ENCODE results near the gene UGT2B7.
"Not testable (repeated sequence)": the region's sequence is repeated elsewhere in the genome, so short reads cannot be mapped to it uniquely, and the experiment has no call there.

UGT2B7 gene

DNA sequence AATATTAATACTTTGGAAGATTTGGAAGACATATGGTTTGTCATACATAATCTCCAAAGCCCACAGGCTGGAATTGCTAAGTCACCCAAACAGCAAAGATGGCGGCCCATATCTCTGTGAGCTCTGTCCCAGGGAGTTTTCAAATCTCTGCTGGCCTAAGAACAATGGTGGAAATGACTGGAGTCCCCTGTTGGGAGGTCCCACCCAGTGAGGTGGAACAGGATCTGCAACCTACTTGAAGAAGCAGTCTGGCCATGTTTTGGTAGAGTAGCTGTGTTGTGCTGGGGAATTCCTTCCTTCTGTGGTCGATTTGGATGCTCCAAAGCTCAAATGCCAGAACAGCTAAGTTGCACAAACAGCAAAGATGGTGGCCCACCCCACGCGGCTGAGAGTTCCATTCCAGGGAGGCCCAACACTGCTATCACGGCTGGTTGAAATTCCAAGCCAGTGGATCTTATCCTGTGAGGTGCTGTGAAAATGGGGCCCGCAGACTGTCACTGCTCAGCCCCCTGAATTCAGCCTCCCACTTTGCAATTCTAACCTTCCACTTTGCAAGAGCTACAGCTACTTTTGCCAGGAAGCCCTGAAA is 3.2 kb upstream of the UGT2B7 start:
- Histone ChIP-seq H3K9me3 (ENCODE audit: control insufficient read depth, insufficient read depth, low read length) (no peaks in the 10 kb centered on the region), H3K4me1 (ENCODE audit: control insufficient read depth, insufficient read depth, low read length) (no peaks in the 10 kb centered on the region), H3K36me3 (ENCODE audit: control insufficient read depth, insufficient read depth, low read length) (no peaks in the 10 kb centered on the region), H3K9ac (ENCODE audit: low read depth, low read length) (no peak overlapping the region), H3K27me3 (ENCODE audit: control insufficient read depth, insufficient read depth, low read length) (no peaks in the 10 kb centered on the region), H3K4me3 (ENCODE audit: low read depth, low read length) (no peak overlapping the region)

DNA sequence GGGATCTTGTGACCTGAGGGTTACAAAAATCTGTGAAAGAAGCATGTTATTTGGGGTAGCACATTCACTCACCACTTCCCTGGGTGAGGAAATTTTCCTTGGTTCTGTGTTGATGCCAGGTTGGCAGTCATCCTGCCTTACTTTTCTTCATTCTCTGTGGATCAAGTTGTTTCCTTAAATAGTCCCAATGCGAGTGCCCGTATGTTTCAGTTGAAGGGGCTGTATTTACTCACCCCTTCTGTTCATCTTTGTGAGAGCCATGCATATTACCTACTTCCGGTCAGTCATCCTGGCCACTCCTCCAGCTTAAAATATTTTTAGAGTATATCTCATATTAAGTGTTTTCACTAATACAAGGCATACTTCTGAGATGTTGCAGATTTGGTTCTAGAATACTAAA is 2.6 kb upstream of the UGT2B7 start:
- Histone ChIP-seq H3K36me3 (ENCODE audit: control insufficient read depth, insufficient read depth, low read length) (no peaks in the 10 kb centered on the region), H3K9me3 (ENCODE audit: control insufficient read depth, insufficient read depth, low read length) (no peaks in the 10 kb centered on the region), H3K9ac (ENCODE audit: low read depth, low read length) (no peak overlapping the region), H3K4me3 (ENCODE audit: low read depth, low read length) (no peak overlapping the region), H3K4me1 (ENCODE audit: control insufficient read depth, insufficient read depth, low read length) (no peaks in the 10 kb centered on the region), H3K27me3 (ENCODE audit: control insufficient read depth, insufficient read depth, low read length) (no peaks in the 10 kb centered on the region)

DNA sequence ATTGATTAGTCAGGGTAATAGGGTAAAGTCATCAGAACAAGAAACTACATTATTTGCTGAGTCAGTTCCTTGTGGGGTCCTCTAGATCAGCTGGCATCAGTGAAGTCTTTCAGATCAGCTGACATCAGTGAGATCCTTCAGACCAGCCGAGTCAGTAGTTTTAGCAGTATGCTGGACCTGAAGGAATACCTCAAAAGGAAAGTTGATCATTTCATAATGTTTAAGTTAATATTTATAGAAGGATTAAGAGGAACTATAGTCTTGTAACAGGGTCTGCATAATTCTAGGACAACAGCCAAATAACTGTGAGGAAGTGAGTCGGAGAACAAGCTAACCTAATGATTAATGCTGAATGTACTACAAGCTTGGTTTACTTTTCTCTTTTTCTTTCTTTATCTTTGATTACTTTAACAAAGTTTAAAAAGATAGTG is 958 bp upstream of the UGT2B7 start:
- Histone ChIP-seq H3K27me3 (ENCODE audit: control insufficient read depth, insufficient read depth, low read length) (no peaks in the 10 kb centered on the region), H3K4me1 (ENCODE audit: control insufficient read depth, insufficient read depth, low read length) (no peaks in the 10 kb centered on the region), H3K9me3 (ENCODE audit: control insufficient read depth, insufficient read depth, low read length) (no peaks in the 10 kb centered on the region), H3K4me3 (ENCODE audit: low read depth, low read length) (no peak overlapping the region), H3K9ac (ENCODE audit: low read depth, low read length) (no peak overlapping the region), H3K36me3 (ENCODE audit: control insufficient read depth, insufficient read depth, low read length) (no peaks in the 10 kb centered on the region)

DNA sequence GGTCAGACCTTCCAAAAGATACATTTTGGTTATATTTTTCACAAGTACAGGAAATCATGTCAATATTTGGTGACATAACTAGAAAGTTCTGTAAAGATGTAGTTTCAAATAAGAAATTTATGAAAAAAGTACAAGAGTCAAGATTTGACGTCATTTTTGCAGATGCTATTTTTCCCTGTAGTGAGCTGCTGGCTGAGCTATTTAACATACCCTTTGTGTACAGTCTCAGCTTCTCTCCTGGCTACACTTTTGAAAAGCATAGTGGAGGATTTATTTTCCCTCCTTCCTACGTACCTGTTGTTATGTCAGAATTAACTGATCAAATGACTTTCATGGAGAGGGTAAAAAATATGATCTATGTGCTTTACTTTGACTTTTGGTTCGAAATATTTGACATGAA is 536 bp downstream of the UGT2B7 start:
- no peaks in the 10 kb centered on the region for H3K4me1 ChIP-seq (ENCODE audit: control insufficient read depth, insufficient read depth, low read length)
- no peak overlapping the region for H3K9ac ChIP-seq (ENCODE audit: low read depth, low read length)
- H3K27me3 ChIP-seq (ENCODE audit: control insufficient read depth, insufficient read depth, low read length): no peaks in the 10 kb centered on the region
- no peaks in the 10 kb centered on the region for H3K36me3 ChIP-seq (ENCODE audit: control insufficient read depth, insufficient read depth, low read length)
- no peaks in the 10 kb centered on the region for H3K9me3 ChIP-seq (ENCODE audit: control insufficient read depth, insufficient read depth, low read length)
- H3K4me3 ChIP-seq (ENCODE audit: low read depth, low read length): no peak overlapping the region

DNA sequence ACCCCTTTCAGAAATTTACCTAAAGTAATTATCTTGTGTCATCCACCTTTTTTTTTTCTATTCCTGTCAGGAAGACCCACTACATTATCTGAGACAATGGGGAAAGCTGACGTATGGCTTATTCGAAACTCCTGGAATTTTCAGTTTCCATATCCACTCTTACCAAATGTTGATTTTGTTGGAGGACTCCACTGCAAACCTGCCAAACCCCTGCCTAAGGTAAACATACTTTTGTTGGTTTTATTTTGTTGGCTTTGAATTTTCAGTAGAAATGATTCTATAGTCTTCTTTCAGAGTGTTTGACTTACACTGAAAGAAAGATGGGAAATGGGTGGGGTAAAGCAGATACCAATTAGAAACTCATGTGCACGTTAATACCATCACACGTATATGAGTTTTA is 2.2 kb downstream of the UGT2B7 start:
- H3K27me3 ChIP-seq (ENCODE audit: control insufficient read depth, insufficient read depth, low read length): no peaks in the 10 kb centered on the region
- no peak overlapping the region for H3K9ac ChIP-seq (ENCODE audit: low read depth, low read length)
- no peaks in the 10 kb centered on the region for H3K36me3 ChIP-seq (ENCODE audit: control insufficient read depth, insufficient read depth, low read length)
- H3K4me3 ChIP-seq (ENCODE audit: low read depth, low read length): no peak overlapping the region
- H3K9me3 ChIP-seq (ENCODE audit: control insufficient read depth, insufficient read depth, low read length): no peaks in the 10 kb centered on the region
- no peaks in the 10 kb centered on the region for H3K4me1 ChIP-seq (ENCODE audit: control insufficient read depth, insufficient read depth, low read length)

DNA sequence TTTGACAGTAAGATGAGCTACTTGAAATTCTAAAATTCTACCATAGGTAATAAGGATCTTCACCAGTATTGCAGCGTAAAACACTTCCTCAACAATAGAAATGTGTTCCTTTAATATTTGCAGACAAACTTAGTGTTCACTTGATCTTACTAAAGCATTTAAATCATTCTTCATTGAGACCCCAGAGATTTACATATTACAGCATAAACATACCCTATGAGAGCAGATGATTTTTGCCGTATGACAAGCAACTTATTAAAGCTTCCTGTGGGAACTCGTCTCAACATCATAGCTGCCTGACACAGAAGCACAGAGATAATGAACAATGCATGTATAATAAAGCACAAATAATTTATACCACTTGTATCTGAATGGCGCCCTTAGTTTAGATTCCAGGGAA is 3.6 kb downstream of the UGT2B7 start:
- Histone ChIP-seq H3K9me3 (ENCODE audit: control insufficient read depth, insufficient read depth, low read length) (no peaks in the 10 kb centered on the region), H3K4me3 (ENCODE audit: low read depth, low read length) (no peak overlapping the region), H3K36me3 (ENCODE audit: control insufficient read depth, insufficient read depth, low read length) (no peaks in the 10 kb centered on the region), H3K4me1 (ENCODE audit: control insufficient read depth, insufficient read depth, low read length) (no peaks in the 10 kb centered on the region), H3K9ac (ENCODE audit: low read depth, low read length) (no peak overlapping the region), H3K27me3 (ENCODE audit: control insufficient read depth, insufficient read depth, low read length) (no peaks in the 10 kb centered on the region)

DNA sequence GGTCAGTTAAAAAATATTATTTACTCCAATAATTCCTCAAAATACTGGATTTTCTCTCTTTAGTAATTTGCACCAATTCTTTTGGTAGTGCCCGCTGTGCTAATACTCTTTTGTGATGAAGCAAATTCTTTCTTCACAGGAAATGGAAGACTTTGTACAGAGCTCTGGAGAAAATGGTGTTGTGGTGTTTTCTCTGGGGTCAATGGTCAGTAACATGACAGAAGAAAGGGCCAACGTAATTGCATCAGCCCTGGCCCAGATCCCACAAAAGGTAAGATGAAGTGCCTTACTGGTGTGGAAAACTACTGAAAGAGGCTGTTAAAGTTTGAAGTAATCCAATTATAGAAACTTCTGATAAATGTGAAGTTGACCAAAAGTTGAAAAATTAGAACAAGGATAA is 6.4 kb downstream of the UGT2B7 start:
- H3K36me3 ChIP-seq (ENCODE audit: control insufficient read depth, insufficient read depth, low read length); H3K27me3 ChIP-seq (ENCODE audit: control insufficient read depth, insufficient read depth, low read length); H3K4me1 ChIP-seq (ENCODE audit: control insufficient read depth, insufficient read depth, low read length); H3K4me3 ChIP-seq (ENCODE audit: low read depth, low read length); H3K9ac ChIP-seq (ENCODE audit: low read depth, low read length); H3K9me3 ChIP-seq (ENCODE audit: control insufficient read depth, insufficient read depth, low read length): not testable (repeated sequence)

DNA sequence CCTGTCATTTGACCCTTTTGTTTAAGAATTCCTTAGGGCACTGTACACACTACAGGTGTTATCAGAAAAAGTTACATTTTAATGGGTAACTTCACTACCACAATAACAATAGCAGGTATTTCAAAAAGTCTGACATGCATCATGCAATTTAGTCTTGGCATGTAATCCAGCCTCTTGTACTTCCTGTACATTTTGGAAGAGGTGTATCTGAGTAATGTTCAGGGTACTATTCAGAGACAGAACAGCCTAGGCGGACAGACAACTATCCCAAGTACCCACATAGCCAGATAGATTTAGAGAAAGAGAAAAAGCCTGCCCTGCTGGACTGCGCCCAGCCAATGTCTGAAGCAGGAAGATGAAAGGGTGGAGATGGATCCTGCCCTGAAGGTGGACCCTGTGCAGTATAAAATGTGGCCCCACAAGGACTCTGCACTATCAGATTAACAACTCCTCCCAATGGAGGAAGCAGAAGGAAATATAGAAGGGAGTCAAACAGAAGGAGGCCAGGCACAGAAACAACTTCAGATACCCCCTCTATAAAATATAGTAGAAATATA is 8.5 kb downstream of the UGT2B7 start:
- Histone ChIP-seq H3K9ac (ENCODE audit: low read depth, low read length) (no peak overlapping the region), H3K27me3 (ENCODE audit: control insufficient read depth, insufficient read depth, low read length) (no peaks in the 10 kb centered on the region), H3K4me3 (ENCODE audit: low read depth, low read length) (no peak overlapping the region), H3K9me3 (ENCODE audit: control insufficient read depth, insufficient read depth, low read length) (no peaks in the 10 kb centered on the region), H3K4me1 (ENCODE audit: control insufficient read depth, insufficient read depth, low read length) (no peaks in the 10 kb centered on the region), H3K36me3 (ENCODE audit: control insufficient read depth, insufficient read depth, low read length) (no peaks in the 10 kb centered on the region)

DNA sequence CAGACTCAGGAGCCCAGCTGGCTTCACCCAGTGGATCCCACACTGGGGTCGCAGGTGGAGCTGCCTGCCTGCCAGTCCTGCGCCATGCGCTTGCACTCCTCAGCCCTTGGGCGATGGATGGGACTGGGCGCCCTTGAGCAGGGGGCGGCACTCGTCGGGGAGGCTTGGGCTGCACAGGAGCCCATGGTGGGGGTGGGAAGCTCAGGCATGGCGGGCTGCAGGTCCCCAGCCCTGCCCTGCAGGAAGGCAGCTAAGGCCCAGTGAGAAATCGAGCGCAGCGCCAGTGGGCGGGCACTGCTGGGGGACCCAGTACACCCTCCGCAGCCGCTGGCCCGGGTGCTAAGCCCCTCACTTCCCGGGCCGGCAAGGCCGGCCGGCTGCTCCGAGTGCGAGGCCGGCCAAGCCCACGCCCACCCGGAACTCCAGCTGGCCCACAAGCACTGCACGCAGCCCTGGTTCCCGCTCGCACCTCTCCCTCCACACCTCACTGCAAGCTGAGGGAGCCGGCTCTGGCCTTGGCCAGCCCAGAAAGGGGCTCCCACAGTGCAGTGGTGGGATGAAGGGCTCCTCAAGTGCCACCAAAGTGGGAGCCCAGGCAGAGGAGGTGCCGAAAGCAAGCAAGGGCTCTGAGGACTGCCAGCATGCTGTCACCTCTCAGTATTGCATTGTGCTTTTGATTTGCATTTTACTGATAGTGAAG is 19.0 kb downstream of the UGT2B7 start:
- H3K27me3 ChIP-seq (ENCODE audit: control insufficient read depth, insufficient read depth, low read length); H3K9me3 ChIP-seq (ENCODE audit: control insufficient read depth, insufficient read depth, low read length); H3K4me1 ChIP-seq (ENCODE audit: control insufficient read depth, insufficient read depth, low read length); H3K9ac ChIP-seq (ENCODE audit: low read depth, low read length); H3K4me3 ChIP-seq (ENCODE audit: low read depth, low read length); H3K36me3 ChIP-seq (ENCODE audit: control insufficient read depth, insufficient read depth, low read length): not testable (repeated sequence)

DNA sequence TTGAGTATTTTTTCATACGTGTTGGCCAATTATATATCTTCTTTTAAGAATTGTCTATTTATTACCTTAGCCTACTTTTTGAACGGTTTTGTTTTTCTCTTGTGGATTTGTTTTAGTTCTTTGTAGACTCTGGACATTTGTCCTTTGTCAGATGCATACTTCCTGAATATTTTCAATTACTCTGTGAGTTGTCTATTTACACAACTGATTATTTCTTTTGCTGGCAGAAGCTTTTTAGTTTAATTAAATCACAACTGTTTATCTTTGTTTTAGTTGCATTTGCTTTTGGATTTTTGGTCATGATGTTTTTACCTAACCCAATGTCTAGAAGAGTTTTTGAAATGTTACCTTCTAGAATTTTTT is 19.6 kb downstream of the UGT2B7 start:
- H3K4me1 ChIP-seq (ENCODE audit: control insufficient read depth, insufficient read depth, low read length): no peaks in the 10 kb centered on the region
- no peaks in the 10 kb centered on the region for H3K27me3 ChIP-seq (ENCODE audit: control insufficient read depth, insufficient read depth, low read length)
- no peaks in the 10 kb centered on the region for H3K9me3 ChIP-seq (ENCODE audit: control insufficient read depth, insufficient read depth, low read length)
- H3K4me3 ChIP-seq (ENCODE audit: low read depth, low read length): no peak overlapping the region
- H3K36me3 ChIP-seq (ENCODE audit: control insufficient read depth, insufficient read depth, low read length): no peaks in the 10 kb centered on the region
- H3K9ac ChIP-seq (ENCODE audit: low read depth, low read length): no peak overlapping the region

DNA sequence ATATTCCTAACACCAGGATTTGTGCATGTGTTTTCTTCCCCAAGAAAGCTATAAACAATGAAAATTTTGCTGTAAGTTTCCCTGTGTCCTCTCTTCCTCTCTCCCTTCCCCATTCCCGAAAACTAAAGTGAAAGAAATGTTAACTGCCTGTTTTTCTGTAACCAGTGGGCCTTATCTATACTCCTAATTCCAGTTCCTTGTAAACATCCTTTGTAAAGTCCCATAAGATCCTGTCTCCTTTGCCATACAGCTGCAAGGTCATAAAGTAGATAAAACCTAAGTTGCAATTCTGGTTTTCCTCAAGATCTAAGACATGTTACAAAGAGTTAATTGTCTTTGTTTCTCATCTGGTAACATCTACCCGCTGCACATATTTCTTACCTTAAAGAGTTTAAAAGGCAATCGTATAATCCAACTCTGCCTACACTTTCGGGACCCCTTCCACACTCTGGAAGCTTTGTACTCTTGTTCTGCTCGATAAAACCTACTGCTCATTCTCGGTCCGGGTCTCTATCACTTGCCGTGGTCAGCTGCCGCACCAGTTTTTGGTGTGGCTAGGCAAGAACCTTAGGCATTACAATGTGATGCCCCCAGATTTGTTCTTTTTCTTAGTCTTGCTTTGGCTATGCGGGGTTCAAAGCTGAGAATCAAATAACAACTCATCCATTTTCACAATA is 20.5 kb downstream of the UGT2B7 start:
- H3K27me3 ChIP-seq (ENCODE audit: control insufficient read depth, insufficient read depth, low read length): no peaks in the 10 kb centered on the region
- no peak overlapping the region for H3K4me3 ChIP-seq (ENCODE audit: low read depth, low read length)
- H3K9ac ChIP-seq (ENCODE audit: low read depth, low read length): no peak overlapping the region
- no peaks in the 10 kb centered on the region for H3K36me3 ChIP-seq (ENCODE audit: control insufficient read depth, insufficient read depth, low read length)
- no peaks in the 10 kb centered on the region for H3K4me1 ChIP-seq (ENCODE audit: control insufficient read depth, insufficient read depth, low read length)
- H3K9me3 ChIP-seq (ENCODE audit: control insufficient read depth, insufficient read depth, low read length): no peaks in the 10 kb centered on the region

DNA sequence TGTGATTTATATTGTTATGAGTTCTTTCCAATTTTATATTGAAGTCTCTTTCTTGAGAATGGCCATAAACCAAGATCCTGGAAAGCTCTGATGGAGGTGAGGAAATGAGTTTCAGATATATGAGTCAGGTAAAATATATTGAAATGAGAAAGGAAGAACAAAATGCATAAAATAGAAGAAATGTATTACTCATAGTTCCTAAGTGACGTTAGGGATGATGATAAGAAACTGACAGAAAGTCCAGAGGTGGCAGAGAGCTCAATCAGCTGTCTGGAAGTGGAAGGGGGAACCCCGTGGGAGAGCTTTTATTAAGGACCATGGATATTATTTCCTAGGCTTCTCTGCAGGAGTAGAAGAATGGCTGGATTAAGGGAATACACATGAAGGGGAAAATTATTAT is 24.6 kb downstream of the UGT2B7 start:
- Histone ChIP-seq H3K9me3 (ENCODE audit: control insufficient read depth, insufficient read depth, low read length) (no peaks in the 10 kb centered on the region), H3K4me1 (ENCODE audit: control insufficient read depth, insufficient read depth, low read length) (no peaks in the 10 kb centered on the region), H3K4me3 (ENCODE audit: low read depth, low read length) (no peak overlapping the region), H3K36me3 (ENCODE audit: control insufficient read depth, insufficient read depth, low read length) (no peaks in the 10 kb centered on the region), H3K9ac (ENCODE audit: low read depth, low read length) (no peak overlapping the region), H3K27me3 (ENCODE audit: control insufficient read depth, insufficient read depth, low read length) (no peaks in the 10 kb centered on the region)
